Measurements from ENCODE around the gene COX17. TPM values are rescaled to one million over a fixed set of nuclear protein-coding genes. Genes with fewer than 3 reads are reported as not detected.

Gene COX17
- total RNA-seq, 1 experiment from 2014 or later, result 5.0 TPM

- in situ Hi-C loops (cut with HindIII; ENCODE audit: low sequenced_read_pairs), result no loop called here
- no peak for DNase-seq (ENCODE audit: low spot score)
These were observed 1.2 kb downstream of the COX17 start for GRCh38 chr3:119676020-119676419.

- in situ Hi-C loops (cut with HindIII; ENCODE audit: low sequenced_read_pairs), result no loop called here
- no peak for DNase-seq (ENCODE audit: low spot score)
These were observed 1.9 kb downstream of the COX17 start for GRCh38 chr3:119675188-119675874.

GRCh38 chr3:119673875-119674274 is 3.3 kb downstream of the COX17 start:
- DNase-seq (ENCODE audit: low spot score), result no peak
- in situ Hi-C loops (cut with HindIII; ENCODE audit: low sequenced_read_pairs), result no loop called here

- in situ Hi-C loops (cut with HindIII; ENCODE audit: low sequenced_read_pairs), result no loop called here
- DNase-seq (ENCODE audit: low spot score), result no peak
These were observed 4.4 kb downstream of the COX17 start for GRCh38 chr3:119672776-119673175.

- in situ Hi-C loops (cut with HindIII; ENCODE audit: low sequenced_read_pairs), result no loop called here
These were observed 7.2 kb downstream of the COX17 start for GRCh38 chr3:119669906-119670570.

GRCh38 chr3:119665954-119666559 is 11.1 kb downstream of the COX17 start:
- in situ Hi-C loops (cut with HindIII; ENCODE audit: low sequenced_read_pairs), result no loop called here
- no peak for DNase-seq (ENCODE audit: low spot score)

More at GRCh38 chr3:119669906-119670570, 7.2 kb downstream of the COX17 start:
- DNase-seq (ENCODE audit: low spot score), result no peak

- in situ Hi-C loops (cut with HindIII; ENCODE audit: low sequenced_read_pairs), result no loop called here
- no peak for DNase-seq (ENCODE audit: low spot score)
These were observed 12.3 kb downstream of the COX17 start for GRCh38 chr3:119664850-119665379.

GRCh38 chr3:119664370-119664769 is 12.8 kb downstream of the COX17 start:
- in situ Hi-C loops (cut with HindIII; ENCODE audit: low sequenced_read_pairs), result no loop called here
- no peak for DNase-seq (ENCODE audit: low spot score)

GRCh38 chr3:119663885-119664284 is 13.3 kb downstream of the COX17 start:
- in situ Hi-C loops (cut with HindIII; ENCODE audit: low sequenced_read_pairs), result no loop called here
- no peak for DNase-seq (ENCODE audit: low spot score)

- in situ Hi-C loops (cut with HindIII; ENCODE audit: low sequenced_read_pairs), result no loop called here
- DNase-seq (ENCODE audit: low spot score), result peak; percentile 21
These were observed 14.4 kb downstream of the COX17 start for GRCh38 chr3:119662604-119663373.

GRCh38 chr3:119660474-119661440 is 16.4 kb downstream of the COX17 start, which contains the start of gene POPDC2:
POPDC2 (minus strand) TSS chr3:119660589; CDS start chr3:119660423, 166 bp downstream.
- in situ Hi-C loops (cut with HindIII; ENCODE audit: low sequenced_read_pairs), result no loop called here
- peak; percentile 35 for DNase-seq (ENCODE audit: low spot score)

- DNase-seq (ENCODE audit: low spot score), result no peak
- in situ Hi-C loops (cut with HindIII; ENCODE audit: low sequenced_read_pairs), result no loop called here
These were observed 17.5 kb downstream of the COX17 start for GRCh38 chr3:119659606-119660291.

- in situ Hi-C loops (cut with HindIII; ENCODE audit: low sequenced_read_pairs), result no loop called here
- no peak for DNase-seq (ENCODE audit: low spot score)
These were observed 18.2 kb downstream of the COX17 start for GRCh38 chr3:119658994-119659393.

GRCh38 chr3:119657887-119658702 is 19.1 kb downstream of the COX17 start:
- DNase-seq (ENCODE audit: low spot score), result no peak
- in situ Hi-C loops (cut with HindIII; ENCODE audit: low sequenced_read_pairs), result no loop called here

- in situ Hi-C loops (cut with HindIII; ENCODE audit: low sequenced_read_pairs), result no loop called here
- no peak for DNase-seq (ENCODE audit: low spot score)
These were observed 23.3 kb downstream of the COX17 start for GRCh38 chr3:119653876-119654275.

- no peak for DNase-seq (ENCODE audit: low spot score)
These were observed 24.7 kb downstream of the COX17 start for GRCh38 chr3:119652306-119653033.

More at GRCh38 chr3:119652306-119653033, 24.7 kb downstream of the COX17 start:
- in situ Hi-C loops (cut with HindIII; ENCODE audit: low sequenced_read_pairs), result no loop called here

Data from G401 (cell line).